HCT116 (cell line): ENCODE results near the gene PLEKHJ1. TPM values are rescaled to one million over a fixed set of nuclear protein-coding genes. Genes with fewer than 3 reads are reported as not detected.

Experiments
- ATAC-seq: fragments of 200-7000 bp; cut with Tn5 transposase; 2 replicates; pipeline ENCODE4 v1.9.1; 2020; ENCODE audit warnings: mild to moderate bottlenecking, moderate library complexity
- BruUV-seq: library from RNA; stranded (reverse); fragments of 400-500 nt; replicated peaks from 2 replicates; lab custom pipeline; 2021; lab: Mats Ljungman, UMichigan
- CTCF ChIA-PET: fragments of 300-600 bp; sonication (Branson Sonifier 250); formaldehyde crosslinking; loops from one replicate; lab custom pipeline; 2021; ENCODE audit warnings: antibody characterized with exemption; lab: Charles Lee
- POLR2A ChIA-PET: fragments of 300-600, 350-600 bp; sonication (Branson Sonifier 250); formaldehyde crosslinking; loops from one replicate; lab custom pipeline; 2021; ENCODE audit warnings: antibody characterized with exemption; lab: Charles Lee
- RAD21 ChIA-PET, 2 experiments: fragments of 300-600 bp; sonication (Branson Sonifier 250); formaldehyde crosslinking; loops; one replicate each; lab custom pipeline; 2023; ENCODE audit warnings: low total read pairs in 2 of 2; ENCODE audit not compliant: uncharacterized antibody in 2 of 2, unreplicated experiment in 2 of 2, low non-redundant PET in 1 of 2; lab: Charles Lee
- DNase-seq: peaks from one replicate; pipeline ENCODE4 v3.0.0-alpha.2; 2010; ENCODE audit warnings: low read depth, low spot score
- H2AFZ ChIP-seq: fragments of 200-600 bp; shearing (Covaris generic), sonication (generic); 2 replicates; pipeline ENCODE4 v1.6.1; 2017; ENCODE audit warnings: low read depth, mixed run types, mixed read lengths, antibody characterized with exemption, low read length; ENCODE audit not compliant: poor library complexity, severe bottlenecking
- H3K27ac ChIP-seq: 2 replicates; pipeline ENCODE4 v1.5.1; 2012; ENCODE audit warnings: low read depth, low read length
- H3K27me3 ChIP-seq: fragments of 200-600 bp; sonication (generic); 2 replicates; pipeline ENCODE4 v1.6.1; 2016; ENCODE audit warnings: mixed run types, low read length, mixed read lengths; ENCODE audit not compliant: insufficient read depth
- H3K36me3 ChIP-seq, 2 experiments: fragments of 200-500 bp in 1 of 2; fragments of 200-600 bp in 1 of 2; sonication (Bioruptor generic) in 1 of 2; sonication (generic) in 1 of 2; 2 replicates each; pipeline versions ENCODE4 v1.5.1 to v1.6.1; 2014 to 2016; ENCODE audit warnings: low read length in 2 of 2, inconsistent platforms in 1 of 2, mixed read lengths in 1 of 2, mixed run types in 1 of 2; ENCODE audit not compliant: insufficient read depth in 2 of 2, control insufficient read depth in 1 of 2
- H3K4me1 ChIP-seq, 2 experiments: fragments of 200-600 bp in 1 of 2; sonication (generic) in 1 of 2; 2 replicates each; pipeline versions ENCODE4 v1.5.1 to v1.6.1; 2012 to 2017; ENCODE audit warnings: low read length in 2 of 2, inconsistent platforms in 1 of 2, mild to moderate bottlenecking in 1 of 2, mixed read lengths in 1 of 2, mixed run types in 1 of 2, moderate library complexity in 1 of 2; ENCODE audit not compliant: insufficient read depth in 2 of 2, control insufficient read depth in 1 of 2
- H3K4me2 ChIP-seq: fragments of 200-600 bp; sonication (generic); 2 replicates; pipeline ENCODE4 v1.6.1; 2017; ENCODE audit warnings: mixed run types, low read length, mixed read lengths
- H3K4me3 ChIP-seq, 2 experiments: fragments of 200-600 bp in 1 of 2; sonication (generic) in 1 of 2; replicated peaks in 1 of 2; 2 replicates each; pipeline ENCODE4 v1.5.1; 2011 to 2016; ENCODE audit warnings: low read length in 2 of 2, control low read depth in 1 of 2, low read depth in 1 of 2, mild to moderate bottlenecking in 1 of 2, mixed read lengths in 1 of 2, mixed run types in 1 of 2
- H3K79me2 ChIP-seq: fragments of 200-600 bp; sonication (generic); 2 replicates; pipeline ENCODE4 v1.6.1; 2017; ENCODE audit warnings: mild to moderate bottlenecking, mixed run types, low read length, moderate library complexity, mixed read lengths; ENCODE audit not compliant: insufficient read depth
- H3K9ac ChIP-seq: fragments of 200-600 bp; sonication (generic); 2 replicates; pipeline ENCODE4 v1.6.1; 2016; ENCODE audit warnings: low read length, mixed read lengths
- H3K9me2 ChIP-seq: fragments of 200-600 bp; sonication (generic), shearing (Covaris generic); 2 replicates; pipeline ENCODE4 v1.6.1; 2017; ENCODE audit warnings: mixed run types, mild to moderate bottlenecking, moderate library complexity; ENCODE audit not compliant: insufficient read depth
- H3K9me3 ChIP-seq, 2 experiments: fragments of 200-500 bp in 1 of 2; fragments of 200-600 bp in 1 of 2; sonication (Bioruptor generic) in 1 of 2; sonication (generic) in 1 of 2; 2 replicates each; pipeline ENCODE4 v1.6.1; 2014 to 2017; ENCODE audit warnings: low read length in 2 of 2, mixed read lengths in 2 of 2, inconsistent platforms in 1 of 2, low read depth in 1 of 2, mild to moderate bottlenecking in 1 of 2, mixed run types in 1 of 2, moderate library complexity in 1 of 2; ENCODE audit not compliant: control insufficient read depth in 1 of 2, insufficient read depth in 1 of 2
- H4K20me1 ChIP-seq: fragments of 200-600 bp; sonication (generic), shearing (Covaris generic); 2 replicates; pipeline ENCODE4 v1.6.1; 2017; ENCODE audit warnings: mixed run types, mild to moderate bottlenecking, moderate library complexity; ENCODE audit not compliant: insufficient read depth
- CBX3 ChIP-seq: IDR thresholded peaks from 2 replicates; pipeline ENCODE4 v1.6.1; 2012; ENCODE audit warnings: low read depth
- CEBPB ChIP-seq: IDR thresholded peaks from 2 replicates; pipeline ENCODE4 v1.6.1; 2012; ENCODE audit warnings: low read depth
- ELF1 ChIP-seq: IDR thresholded peaks from 2 replicates; pipeline ENCODE4 v1.6.1; 2012; ENCODE audit warnings: low read depth, borderline replicate concordance
- EZH2 ChIP-seq: fragments of 200-600 bp; sonication (generic); IDR thresholded peaks from 2 replicates; pipeline ENCODE4 v1.6.1; 2017; ENCODE audit warnings: antibody characterized with exemption, mixed run types
- EZH2phosphoT487 ChIP-seq: fragments of 200-600 bp; IDR thresholded peaks from 2 replicates; pipeline ENCODE4 v1.6.1; 2018; ENCODE audit warnings: antibody characterized with exemption, borderline replicate concordance
- FOSL1 ChIP-seq: IDR thresholded peaks from 2 replicates; pipeline ENCODE4 v1.6.1; 2012; ENCODE audit warnings: low read depth
- RAD21 ChIP-seq: IDR thresholded peaks from 2 replicates; pipeline ENCODE4 v1.6.1; 2012; ENCODE audit warnings: low read depth, mild to moderate bottlenecking
- SIN3A ChIP-seq: IDR thresholded peaks from 2 replicates; pipeline ENCODE4 v1.6.1; 2012; ENCODE audit warnings: low read depth
- ZBTB33 ChIP-seq: IDR thresholded peaks from 2 replicates; pipeline ENCODE4 v1.6.1; 2011; ENCODE audit warnings: mild to moderate bottlenecking, low read length, moderate library complexity; ENCODE audit not compliant: insufficient replicate concordance; ENCODE audit errors: extremely low read depth
- ZNF274 ChIP-seq: fragments of 200-500 bp; sonication (Bioruptor generic); IDR thresholded peaks from 2 replicates; pipeline ENCODE4 v1.6.1; 2014; ENCODE audit warnings: mild to moderate bottlenecking, low read depth, low read length, inconsistent platforms
- intact Hi-C: fragments of 100-400 bp; cut with micrococcal nuclease; formaldehyde crosslinking; loops from 2 replicates; pipeline ENCODE4 v1.10.0; 2022
- total RNA-seq: library from RNA; stranded (reverse); gene quantifications from one replicate; pipeline ENCODE4 v1.2.1, GENCODE V29; 2021; ENCODE audit not compliant: unreplicated experiment

PLEKHJ1 gene
- total RNA-seq, 1 experiment from 2014 or later, result 88.2 TPM

- peaks cover 70% of the 10 kb centered on the region for H3K79me2 ChIP-seq
- no peak for ATAC-seq
Measured at GRCh38 chr19:2192862-2193261, 43.3 kb downstream of the PLEKHJ1 start.

More at GRCh38 chr19:2192862-2193261, 43.3 kb downstream of the PLEKHJ1 start:
- Histone ChIP-seq H4K20me1 (no peaks in the 10 kb centered on the region), H3K9me2 (no peaks in the 10 kb centered on the region), H3K36me3 (peaks cover 19 to 41% of the 10 kb centered on the region in 2 experiments; a peak in 3 of 4 replicates), H3K9me3 (no peaks in the 10 kb centered on the region), H2AFZ (no peak overlapping the region), H3K27ac (no peak overlapping the region), H3K27me3 (no peaks in the 10 kb centered on the region), H3K4me1 (no peaks in the 10 kb centered on the region), H3K4me3 (no peak overlapping the region), H3K9ac (no peak overlapping the region), H3K4me2 (no peak overlapping the region)
- ChIA-PET POLR2A (no interaction called here), RAD21 (no interaction called here), CTCF (no interaction called here)
- DNase-seq, result no peak
- no TSS peak for BruUV-seq
- TF ChIP-seq ELF1 (no peak), EZH2 (no peak), SIN3A (no peak), CBX3 (no peak), FOSL1 (no peak), EZH2phosphoT487 (no peak), CEBPB (no peak), ZNF274 (no peak), RAD21 (no peak), ZBTB33 (no peak)
- intact Hi-C loops, result no loop called here
